ENCODE results near the gene CRACDL.

The CRACDL gene

GRCh38 chr2:98782570-98782969, 153.5 kb downstream of the CRACDL start:
- DNase-seq (ENCODE audit: insufficient read length, low spot score) (no peak), FAIRE-seq (no peak)
- TF ChIP-seq POU2F2 (IDR thresholded peaks at IDR 0.05; ENCODE audit: low read depth, low read length) (no peak), SPI1 (IDR thresholded peaks at IDR 0.05; ENCODE audit: low read depth, low read length) (no peak), PAX5 (IDR thresholded peaks at IDR 0.05; ENCODE audit: insufficient read depth, low read length, severe bottlenecking) (no peak), POLR2AphosphoS5 (IDR thresholded peaks at IDR 0.05; ENCODE audit: low read depth, low read length) (no peak), TAF1 (IDR thresholded peaks at IDR 0.05; ENCODE audit: low read depth, low read length) (no peak), POLR2A (IDR thresholded peaks at IDR 0.05; ENCODE audit: low read depth, low read length) (no peak)

GRCh38 chr2:98781822-98782221, 154.2 kb downstream of the CRACDL start:
- FAIRE-seq (no peak), DNase-seq (ENCODE audit: insufficient read length, low spot score) (no peak)
- no peak for TF ChIP-seq POU2F2 (IDR thresholded peaks at IDR 0.05; ENCODE audit: low read depth, low read length)
- no peak for TF ChIP-seq POLR2A (IDR thresholded peaks at IDR 0.05; ENCODE audit: low read depth, low read length)
- no peak for TF ChIP-seq POLR2AphosphoS5 (IDR thresholded peaks at IDR 0.05; ENCODE audit: low read depth, low read length)
- no peak for TF ChIP-seq SPI1 (IDR thresholded peaks at IDR 0.05; ENCODE audit: low read depth, low read length)
- TF ChIP-seq PAX5 (IDR thresholded peaks at IDR 0.05; ENCODE audit: insufficient read depth, low read length, severe bottlenecking), result no peak
- TF ChIP-seq TAF1 (IDR thresholded peaks at IDR 0.05; ENCODE audit: low read depth, low read length), result no peak

- FAIRE-seq, result no peak
- TF ChIP-seq POLR2A (IDR thresholded peaks at IDR 0.05; ENCODE audit: low read depth, low read length) (no peak), POU2F2 (IDR thresholded peaks at IDR 0.05; ENCODE audit: low read depth, low read length) (no peak), TAF1 (IDR thresholded peaks at IDR 0.05; ENCODE audit: low read depth, low read length) (no peak), SPI1 (IDR thresholded peaks at IDR 0.05; ENCODE audit: low read depth, low read length) (no peak), PAX5 (IDR thresholded peaks at IDR 0.05; ENCODE audit: insufficient read depth, low read length, severe bottlenecking) (no peak), POLR2AphosphoS5 (IDR thresholded peaks at IDR 0.05; ENCODE audit: low read depth, low read length) (no peak)
- DNase-seq (ENCODE audit: insufficient read length, low spot score), result no peak
Measured at GRCh38 chr2:98778741-98779483, 157.1 kb downstream of the CRACDL start.

GRCh38 chr2:98778151-98778550, 157.9 kb downstream of the CRACDL start:
- DNase-seq (ENCODE audit: insufficient read length, low spot score), result no peak
- no peak for FAIRE-seq
- no peak for TF ChIP-seq PAX5 (IDR thresholded peaks at IDR 0.05; ENCODE audit: insufficient read depth, low read length, severe bottlenecking)
- no peak for TF ChIP-seq POLR2AphosphoS5 (IDR thresholded peaks at IDR 0.05; ENCODE audit: low read depth, low read length)
- no peak for TF ChIP-seq POU2F2 (IDR thresholded peaks at IDR 0.05; ENCODE audit: low read depth, low read length)
- no peak for TF ChIP-seq POLR2A (IDR thresholded peaks at IDR 0.05; ENCODE audit: low read depth, low read length)
- TF ChIP-seq SPI1 (IDR thresholded peaks at IDR 0.05; ENCODE audit: low read depth, low read length), result no peak
- TF ChIP-seq TAF1 (IDR thresholded peaks at IDR 0.05; ENCODE audit: low read depth, low read length), result no peak

- no peak for DNase-seq (ENCODE audit: insufficient read length, low spot score)
- TF ChIP-seq POU2F2 (IDR thresholded peaks at IDR 0.05; ENCODE audit: low read depth, low read length), result no peak
- no peak for TF ChIP-seq SPI1 (IDR thresholded peaks at IDR 0.05; ENCODE audit: low read depth, low read length)
- no peak for TF ChIP-seq POLR2AphosphoS5 (IDR thresholded peaks at IDR 0.05; ENCODE audit: low read depth, low read length)
- TF ChIP-seq PAX5 (IDR thresholded peaks at IDR 0.05; ENCODE audit: insufficient read depth, low read length, severe bottlenecking), result no peak
- no peak for TF ChIP-seq POLR2A (IDR thresholded peaks at IDR 0.05; ENCODE audit: low read depth, low read length)
- no peak for TF ChIP-seq TAF1 (IDR thresholded peaks at IDR 0.05; ENCODE audit: low read depth, low read length)
- FAIRE-seq, result no peak
Measured at GRCh38 chr2:98777710-98778109, 158.3 kb downstream of the CRACDL start.

- FAIRE-seq (no peak), DNase-seq (ENCODE audit: insufficient read length, low spot score) (no peak)
- TF ChIP-seq POLR2AphosphoS5 (IDR thresholded peaks at IDR 0.05; ENCODE audit: low read depth, low read length) (no peak), TAF1 (IDR thresholded peaks at IDR 0.05; ENCODE audit: low read depth, low read length) (no peak), POU2F2 (IDR thresholded peaks at IDR 0.05; ENCODE audit: low read depth, low read length) (no peak), PAX5 (IDR thresholded peaks at IDR 0.05; ENCODE audit: insufficient read depth, low read length, severe bottlenecking) (no peak), SPI1 (IDR thresholded peaks at IDR 0.05; ENCODE audit: low read depth, low read length) (no peak), POLR2A (IDR thresholded peaks at IDR 0.05; ENCODE audit: low read depth, low read length) (no peak)
Measured at GRCh38 chr2:98777076-98777475, 158.9 kb downstream of the CRACDL start.

- FAIRE-seq (no peak), DNase-seq (ENCODE audit: insufficient read length, low spot score) (no peak)
- no peak for TF ChIP-seq POU2F2 (IDR thresholded peaks at IDR 0.05; ENCODE audit: low read depth, low read length)
- TF ChIP-seq POLR2AphosphoS5 (IDR thresholded peaks at IDR 0.05; ENCODE audit: low read depth, low read length), result no peak
- no peak for TF ChIP-seq PAX5 (IDR thresholded peaks at IDR 0.05; ENCODE audit: insufficient read depth, low read length, severe bottlenecking)
- no peak for TF ChIP-seq SPI1 (IDR thresholded peaks at IDR 0.05; ENCODE audit: low read depth, low read length)
- TF ChIP-seq TAF1 (IDR thresholded peaks at IDR 0.05; ENCODE audit: low read depth, low read length), result no peak
- no peak for TF ChIP-seq POLR2A (IDR thresholded peaks at IDR 0.05; ENCODE audit: low read depth, low read length)
Measured at GRCh38 chr2:98776136-98776535, 159.9 kb downstream of the CRACDL start.

- FAIRE-seq (no peak), DNase-seq (ENCODE audit: insufficient read length, low spot score) (no peak)
- TF ChIP-seq PAX5 (IDR thresholded peaks at IDR 0.05; ENCODE audit: insufficient read depth, low read length, severe bottlenecking) (no peak), SPI1 (IDR thresholded peaks at IDR 0.05; ENCODE audit: low read depth, low read length) (no peak), POLR2A (IDR thresholded peaks at IDR 0.05; ENCODE audit: low read depth, low read length) (no peak), TAF1 (IDR thresholded peaks at IDR 0.05; ENCODE audit: low read depth, low read length) (no peak), POLR2AphosphoS5 (IDR thresholded peaks at IDR 0.05; ENCODE audit: low read depth, low read length) (no peak), POU2F2 (IDR thresholded peaks at IDR 0.05; ENCODE audit: low read depth, low read length) (no peak)
Measured at GRCh38 chr2:98775146-98775986, 160.7 kb downstream of the CRACDL start.

- no peak for TF ChIP-seq POLR2AphosphoS5 (IDR thresholded peaks at IDR 0.05; ENCODE audit: low read depth, low read length)
- no peak for FAIRE-seq
Measured at GRCh38 chr2:98773907-98774306, 162.1 kb downstream of the CRACDL start.

More at GRCh38 chr2:98773907-98774306, 162.1 kb downstream of the CRACDL start:
- DNase-seq (ENCODE audit: insufficient read length, low spot score), result no peak
